NCI-H1436 (cell line): ENCODE data around the gene C5orf52.
"Not testable (repeated sequence)": the region's sequence is repeated elsewhere in the genome, so short reads cannot be mapped to it uniquely, and the experiment has no call there.

Experiments used
- DNase-seq: peaks from one replicate; lab custom pipeline; 2025; lab: John Stamatoyannopoulos, UW

C5orf52 gene

DNA sequence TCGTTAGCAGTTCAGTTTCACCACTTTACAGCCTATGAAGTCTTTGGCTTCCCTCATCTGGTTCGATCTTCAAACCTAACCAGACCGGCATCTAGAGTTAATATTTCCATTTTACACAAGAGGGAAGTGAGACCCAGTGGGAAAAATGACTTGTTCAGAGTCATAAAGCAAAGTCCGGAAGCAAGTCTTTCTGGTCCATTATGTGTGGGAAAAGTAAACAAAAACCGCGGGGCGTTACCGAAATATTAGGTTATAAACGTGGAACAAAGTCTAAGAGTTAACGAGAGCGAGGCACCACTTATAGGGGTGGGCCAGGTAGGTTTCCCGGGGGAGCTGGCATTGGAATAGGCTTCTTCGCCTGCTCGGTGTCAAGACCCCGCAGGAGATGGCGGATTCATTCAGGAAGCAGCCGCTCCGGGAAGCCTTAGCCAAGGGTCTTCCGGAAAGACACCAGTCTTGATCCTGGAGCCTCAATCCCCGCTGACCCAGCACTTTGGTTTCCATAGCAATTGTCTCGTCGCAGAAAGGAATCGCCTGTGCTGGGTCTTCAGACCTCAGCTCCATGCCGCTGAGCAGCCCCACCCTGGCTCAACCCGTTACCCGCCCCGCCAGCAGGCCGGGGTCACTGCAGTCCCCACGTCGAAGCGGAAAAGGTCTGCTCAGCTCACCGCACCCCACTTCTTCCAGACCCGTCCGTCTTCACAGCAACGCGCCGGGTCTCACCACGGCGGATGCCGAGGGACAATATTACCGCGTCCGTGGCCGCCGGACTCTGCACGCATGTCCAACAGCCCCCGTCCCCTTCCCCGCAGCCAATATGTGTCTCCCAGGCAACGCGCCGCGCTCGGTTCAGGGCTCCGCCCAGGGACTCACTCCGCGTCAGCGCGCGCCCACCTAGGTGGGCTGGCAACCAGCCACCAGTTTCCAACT, at the start of gene C5orf52:
Gene C5orf52, plus strand, starts transcription at position 872 of the 930 bp plus-strand sequence. CDS start 82 bp downstream, outside the sequence.
- no peak for DNase-seq

- no peak for DNase-seq
Measured at GRCh38 chr5:157624144-157624543, 47.2 kb upstream of the C5orf52 start.

GRCh38 chr5:157626831-157627230, 44.5 kb upstream of the C5orf52 start:
- DNase-seq: no peak

- DNase-seq: no peak
Measured at GRCh38 chr5:157630341-157630740, 41.0 kb upstream of the C5orf52 start.

- no peak for DNase-seq
Measured at GRCh38 chr5:157640406-157641066, 30.8 kb upstream of the C5orf52 start.

- no peak for DNase-seq
Measured at GRCh38 chr5:157648275-157648990, 22.9 kb upstream of the C5orf52 start.

- no peak for DNase-seq
Measured at GRCh38 chr5:157649101-157649500, 22.2 kb upstream of the C5orf52 start.

- DNase-seq: no peak
Measured at GRCh38 chr5:157650991-157651611, 20.2 kb upstream of the C5orf52 start.

DNA sequence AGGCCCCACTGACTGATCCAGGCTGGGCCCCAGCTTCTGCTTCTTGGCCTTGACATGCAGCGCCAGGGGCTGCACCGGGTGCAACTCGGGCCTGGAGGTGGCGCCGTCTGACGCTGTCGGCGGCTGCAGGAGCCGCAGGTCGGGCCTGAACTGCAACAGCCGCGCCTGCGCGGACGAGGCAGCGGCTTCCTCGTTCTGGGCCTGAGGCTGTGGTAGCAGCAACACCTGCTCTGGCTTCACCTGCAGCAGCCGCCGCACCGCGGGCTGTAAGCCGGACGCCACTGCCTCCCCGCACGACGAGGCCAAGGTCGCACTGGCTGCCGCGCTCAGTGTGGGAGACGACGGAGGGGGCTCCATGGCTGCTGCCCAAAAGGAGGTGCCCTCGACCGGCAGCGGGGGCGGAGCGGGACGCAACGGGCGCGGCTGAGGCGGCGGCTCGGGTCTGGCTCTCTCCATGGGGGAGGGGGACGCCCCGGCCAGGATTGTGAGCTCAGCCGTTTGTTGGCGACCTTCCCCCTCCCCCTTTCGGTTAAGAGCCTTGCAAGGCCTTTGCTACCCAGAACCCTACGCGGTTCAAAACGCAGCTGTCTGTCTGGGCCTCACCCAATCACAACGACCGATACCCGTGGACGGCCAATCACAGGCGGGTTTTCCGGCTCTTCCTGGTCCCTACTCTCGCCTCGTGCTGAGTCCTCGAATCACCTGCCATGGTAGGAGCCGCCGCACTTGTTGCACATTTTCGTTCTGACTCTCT, 19.5 kb upstream of the C5orf52 start:
- no peak for DNase-seq

- no peak for DNase-seq
Measured at GRCh38 chr5:157652377-157652692, 19.0 kb upstream of the C5orf52 start, which contains the start of gene SOX30. Gene SOX30, minus strand, starts transcription at chr5:157652438. Its CDS starts 360 bp downstream, at chr5:157652078.

GRCh38 chr5:157657516-157657915, 13.8 kb upstream of the C5orf52 start:
- no peak for DNase-seq

DNA sequence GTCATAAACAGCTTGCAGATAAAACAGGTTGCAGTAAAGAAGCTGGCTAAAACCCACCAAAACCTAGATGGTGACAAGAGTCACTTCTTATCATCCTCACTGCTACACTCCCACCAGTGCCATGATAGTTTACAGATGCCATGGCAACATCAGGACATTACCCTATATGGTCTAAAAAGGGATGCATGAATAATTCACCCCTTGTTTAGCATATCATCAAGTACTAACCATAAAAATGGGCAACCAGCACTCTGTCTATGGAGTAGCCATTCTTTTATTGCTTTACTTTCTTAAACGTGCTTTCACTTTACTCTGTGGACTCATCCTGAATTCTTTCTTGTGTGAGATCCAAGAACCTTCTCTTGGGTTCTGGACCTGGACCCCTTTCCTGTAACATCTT, 12.4 kb upstream of the C5orf52 start:
- no peak for DNase-seq

DNA sequence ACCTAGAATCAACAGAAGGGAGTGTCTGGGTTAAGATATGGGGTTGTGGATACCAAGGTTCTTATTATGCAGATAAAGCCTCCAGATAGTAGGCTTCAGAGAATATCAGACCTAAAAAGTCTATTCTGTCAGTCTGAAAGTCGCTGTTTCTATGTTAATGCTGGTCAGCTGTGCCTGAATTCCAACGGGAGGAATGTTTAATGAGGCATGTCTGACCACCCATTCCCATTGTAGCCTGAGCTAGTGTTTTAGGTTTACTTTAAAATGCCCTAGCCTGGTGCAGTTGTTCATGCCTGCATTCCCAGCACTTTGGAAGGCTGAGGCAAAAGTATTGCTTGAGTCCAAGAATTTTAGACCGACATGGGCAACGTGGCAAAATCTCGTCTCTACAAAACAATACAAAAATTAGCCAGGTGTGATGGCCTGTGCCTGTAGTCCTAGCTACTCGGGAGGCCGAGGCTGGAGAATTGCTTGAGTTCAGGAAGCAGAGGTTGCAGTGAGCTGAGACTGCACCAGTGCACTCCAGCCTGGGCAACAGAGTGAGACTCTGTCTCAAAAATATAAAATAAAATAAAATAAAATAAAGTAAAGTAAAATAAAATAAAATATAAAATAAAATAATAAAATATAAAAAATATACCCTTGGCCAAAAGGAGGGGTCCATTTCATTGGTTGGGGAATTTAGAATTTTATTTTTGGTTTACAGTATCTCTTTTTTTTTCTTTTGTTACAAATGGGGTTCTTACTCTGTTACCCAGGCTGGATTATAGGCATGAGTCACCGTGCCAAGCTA, 11.3 kb upstream of the C5orf52 start:
- DNase-seq: no peak

- DNase-seq: no peak
Measured at GRCh38 chr5:157665467-157666070, 5.8 kb upstream of the C5orf52 start.

GRCh38 chr5:157668356-157668755, 3.0 kb upstream of the C5orf52 start:
- no peak for DNase-seq

DNA sequence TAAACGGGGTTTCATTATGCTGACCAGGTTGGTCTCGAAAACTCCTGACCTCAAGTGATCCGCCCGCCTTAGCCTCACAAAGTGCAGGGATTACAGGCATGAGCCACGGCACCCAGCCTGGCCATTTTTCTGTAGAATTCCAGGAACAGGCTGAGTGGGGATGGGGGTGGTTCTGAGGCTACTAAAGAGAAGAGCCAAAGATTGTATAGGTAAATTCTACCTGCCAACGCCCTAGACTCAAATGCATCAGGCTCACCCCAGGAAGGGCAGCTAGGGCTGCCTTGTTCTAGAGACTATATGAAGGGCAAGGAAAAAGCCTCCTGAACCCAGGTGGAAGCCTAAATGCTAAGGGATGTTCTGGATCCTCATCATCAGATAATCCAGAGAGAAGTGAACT, 1.6 kb upstream of the C5orf52 start:
- DNase-seq: no peak

GRCh38 chr5:157671592-157672330, 428 bp downstream of the C5orf52 start:
- DNase-seq: no peak

- DNase-seq: no peak
Measured at GRCh38 chr5:157672976-157673375, 1.6 kb downstream of the C5orf52 start.

GRCh38 chr5:157674351-157674750, 3.0 kb downstream of the C5orf52 start:
- DNase-seq: not testable (repeated sequence)
